ENCODE measurements around the gene MRPL14. TPM values are rescaled to one million over a fixed set of nuclear protein-coding genes. Genes with fewer than 3 reads are reported as not detected.
A peak's percentile ranks its signal among the peaks of the same experiment; 100 is the strongest.

The MRPL14 gene
- total and polyA plus RNA-seq, 9 of the 15 experiments (the other 6 are each of a cell fraction or from before 2014, with no cell fraction given) = 126 to 424 (median 165) TPM

- TF ChIP-seq, protein P1, sequence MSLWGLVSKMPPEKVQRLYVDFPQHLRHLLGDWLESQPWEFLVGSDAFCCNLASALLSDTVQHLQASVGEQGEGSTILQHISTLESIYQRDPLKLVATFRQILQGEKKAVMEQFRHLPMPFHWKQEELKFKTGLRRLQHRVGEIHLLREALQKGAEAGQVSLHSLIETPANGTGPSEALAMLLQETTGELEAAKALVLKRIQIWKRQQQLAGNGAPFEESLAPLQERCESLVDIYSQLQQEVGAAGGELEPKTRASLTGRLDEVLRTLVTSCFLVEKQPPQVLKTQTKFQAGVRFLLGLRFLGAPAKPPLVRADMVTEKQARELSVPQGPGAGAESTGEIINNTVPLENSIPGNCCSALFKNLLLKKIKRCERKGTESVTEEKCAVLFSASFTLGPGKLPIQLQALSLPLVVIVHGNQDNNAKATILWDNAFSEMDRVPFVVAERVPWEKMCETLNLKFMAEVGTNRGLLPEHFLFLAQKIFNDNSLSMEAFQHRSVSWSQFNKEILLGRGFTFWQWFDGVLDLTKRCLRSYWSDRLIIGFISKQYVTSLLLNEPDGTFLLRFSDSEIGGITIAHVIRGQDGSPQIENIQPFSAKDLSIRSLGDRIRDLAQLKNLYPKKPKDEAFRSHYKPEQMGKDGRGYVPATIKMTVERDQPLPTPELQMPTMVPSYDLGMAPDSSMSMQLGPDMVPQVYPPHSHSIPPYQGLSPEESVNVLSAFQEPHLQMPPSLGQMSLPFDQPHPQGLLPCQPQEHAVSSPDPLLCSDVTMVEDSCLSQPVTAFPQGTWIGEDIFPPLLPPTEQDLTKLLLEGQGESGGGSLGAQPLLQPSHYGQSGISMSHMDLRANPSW (CRISPR knock-in tag; IDR thresholded peaks at IDR 0.05) = no peak
- TF ChIP-seq CHD4 (IDR thresholded peaks at IDR 0.05; ENCODE audit: insufficient read depth, insufficient replicate concordance, low read depth, low read length, poor library complexity, severe bottlenecking) = peak; percentile 47
- no peak for TF ChIP-seq ZNF699 (CRISPR knock-in tag; IDR thresholded peaks at IDR 0.05; ENCODE audit: insufficient replicate concordance)
- 0 out of 4 replicates have a peak, but pooled peaks of 1 of the 2 experiments have one; percentile 61 for TF ChIP-seq FOXA3 (CRISPR knock-in tag; conservative IDR thresholded peaks at IDR 0.05 in 1 of 2, IDR thresholded peaks at IDR 0.05 in 1 of 2)
- no peak for TF ChIP-seq POU5F1 (IDR thresholded peaks at IDR 0.05; ENCODE audit: borderline replicate concordance, low read depth, low read length, partially characterized antibody)
- no peak for TF ChIP-seq SRSF9 (IDR thresholded peaks at IDR 0.05; ENCODE audit: borderline replicate concordance, low read depth, low read length)
- no peak for TF ChIP-seq FOSL1 (tag; conservative IDR thresholded peaks at IDR 0.05)
- no peak for TF ChIP-seq MAFF (IDR thresholded peaks at IDR 0.05; ENCODE audit: low read length)
- TF ChIP-seq CTBP1 (IDR thresholded peaks at IDR 0.05; ENCODE audit: borderline replicate concordance) = no peak; the same call in 1 of the 2 replicates
- TF ChIP-seq, protein P2, sequence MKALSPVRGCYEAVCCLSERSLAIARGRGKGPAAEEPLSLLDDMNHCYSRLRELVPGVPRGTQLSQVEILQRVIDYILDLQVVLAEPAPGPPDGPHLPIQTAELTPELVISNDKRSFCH (CRISPR knock-in tag; IDR thresholded peaks at IDR 0.05) = no peak
- TF ChIP-seq, protein P2 (tag; IDR thresholded peaks at IDR 0.05) = peak; percentile 94
- TF ChIP-seq BACH1 (tag; IDR thresholded peaks at IDR 0.05) = no peak
- TF ChIP-seq CCNT2 (IDR thresholded peaks at IDR 0.05; ENCODE audit: borderline replicate concordance, extremely low read depth, insufficient read length, low read depth, low read length) = no peak
- no peak for TF ChIP-seq ZNF57 (CRISPR knock-in tag; IDR thresholded peaks at IDR 0.05)
- 0 out of 2 replicates have a peak, but pooled peaks have one; percentile 8 for TF ChIP-seq MTA2 (IDR thresholded peaks at IDR 0.05; ENCODE audit: low read depth)
- TF ChIP-seq POLR2H (tag; IDR thresholded peaks at IDR 0.05; ENCODE audit: low read depth) = no peak
- TF ChIP-seq, protein P3, sequence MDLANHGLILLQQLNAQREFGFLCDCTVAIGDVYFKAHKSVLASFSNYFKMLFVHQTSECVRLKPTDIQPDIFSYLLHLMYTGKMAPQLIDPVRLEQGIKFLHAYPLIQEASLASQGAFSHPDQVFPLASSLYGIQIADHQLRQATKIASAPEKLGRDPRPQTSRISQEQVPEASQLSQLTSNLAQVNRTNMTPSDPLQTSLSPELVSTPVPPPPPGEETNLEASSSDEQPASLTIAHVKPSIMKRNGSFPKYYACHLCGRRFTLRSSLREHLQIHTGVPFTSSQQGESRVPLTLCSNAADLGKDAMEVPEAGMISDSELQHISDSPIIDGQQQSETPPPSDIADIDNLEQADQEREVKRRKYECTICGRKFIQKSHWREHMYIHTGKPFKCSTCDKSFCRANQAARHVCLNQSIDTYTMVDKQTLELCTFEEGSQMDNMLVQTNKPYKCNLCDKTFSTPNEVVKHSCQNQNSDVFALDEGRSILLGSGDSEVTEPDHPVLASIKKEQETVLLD (IDR thresholded peaks at IDR 0.05) = peak; percentile 21; the same call in 1 of the 2 replicates
- no peak for TF ChIP-seq SMAD2 (IDR thresholded peaks at IDR 0.05; ENCODE audit: low read depth, low read length)
- peak; percentile 27; the same call in 1 of the 2 replicates for TF ChIP-seq CREB1 (IDR thresholded peaks at IDR 0.05)
- TF ChIP-seq CREB1 (CRISPR knock-in tag; IDR thresholded peaks at IDR 0.05) = peak; percentile 42
- no peak for TF ChIP-seq NR2F6 (CRISPR knock-in tag; IDR thresholded peaks at IDR 0.05)
- peak; percentile 19; the same call in 1 of the 2 replicates for TF ChIP-seq ZNF165 (CRISPR knock-in tag; IDR thresholded peaks at IDR 0.05; ENCODE audit: borderline replicate concordance)
- no peak; the same call in 1 of the 2 replicates for TF ChIP-seq FOXP1 (CRISPR knock-in tag; IDR thresholded peaks at IDR 0.05)
Observed at GRCh38 chr6:44073612-44074438, 53.4 kb downstream of the MRPL14 start (continued).

Data from K562 (cell line).